Retina (tissue), 1 donor: Measurements from ENCODE around the gene FAM193B.
"Not testable (repeated sequence)": the region's sequence is repeated elsewhere in the genome, so short reads cannot be mapped to it uniquely, and the experiment has no call there.

Experiments
- DNase-seq: peaks from one replicate; pipeline ENCODE4 v3.0.0-alpha.2; 2016

FAM193B gene

GRCh38 chr5:177536386-177536785, 18.0 kb downstream of the FAM193B start:
- DNase-seq: no peak

GRCh38 chr5:177535125-177535524, 19.2 kb downstream of the FAM193B start:
- no peak for DNase-seq

- DNase-seq: not testable (repeated sequence)
These were observed 19.9 kb downstream of the FAM193B start for GRCh38 chr5:177534433-177534832.

- no peak for DNase-seq
These were observed 23.0 kb downstream of the FAM193B start for GRCh38 chr5:177531209-177531940.

GRCh38 chr5:177530638-177531037, 23.7 kb downstream of the FAM193B start:
- DNase-seq: no peak

GRCh38 chr5:177529247-177530203, 24.8 kb downstream of the FAM193B start:
- DNase-seq: no peak

GRCh38 chr5:177528631-177529030, 25.7 kb downstream of the FAM193B start:
- DNase-seq: no peak

- no peak for DNase-seq
These were observed 26.8 kb downstream of the FAM193B start for GRCh38 chr5:177527595-177527994.

GRCh38 chr5:177526791-177527190, 27.6 kb downstream of the FAM193B start:
- DNase-seq: no peak

- DNase-seq: no peak
These were observed 28.2 kb downstream of the FAM193B start for GRCh38 chr5:177526191-177526590.

GRCh38 chr5:177524941-177525655, 29.3 kb downstream of the FAM193B start:
- DNase-seq: no peak

- no peak for DNase-seq
These were observed 29.8 kb downstream of the FAM193B start for GRCh38 chr5:177524539-177524900.

- DNase-seq: no peak
These were observed 30.4 kb downstream of the FAM193B start for GRCh38 chr5:177523711-177524538.

GRCh38 chr5:177520916-177521513, 33.3 kb downstream of the FAM193B start:
- DNase-seq: no peak

- DNase-seq: no peak
These were observed 34.1 kb downstream of the FAM193B start for GRCh38 chr5:177520271-177520670.

- DNase-seq: no peak
These were observed 34.7 kb downstream of the FAM193B start for GRCh38 chr5:177519463-177520235.

GRCh38 chr5:177516601-177517568, 37.5 kb downstream of the FAM193B start, which contains the start of gene DDX41:
DDX41 (minus strand) TSS chr5:177516961; CDS start chr5:177516945, 16 bp downstream.
- peak; percentile 95 for DNase-seq

- no peak for DNase-seq
These were observed 38.8 kb downstream of the FAM193B start for GRCh38 chr5:177515580-177515979.

GRCh38 chr5:177514541-177514940, 39.8 kb downstream of the FAM193B start:
- no peak for DNase-seq

- DNase-seq: no peak
These were observed 40.9 kb downstream of the FAM193B start for GRCh38 chr5:177513500-177513899.
